Measurements from ENCODE around the gene CUZD1.

Gene CUZD1

GRCh38 chr10:122855745-122856144 is 10.1 kb upstream of the CUZD1 start:
- DNase-seq (ENCODE audit: low read depth) = no peak

- no peak for DNase-seq (ENCODE audit: low read depth)
Measured at GRCh38 chr10:122854648-122855047, 9.0 kb upstream of the CUZD1 start.

- no peak for DNase-seq (ENCODE audit: low read depth)
Measured at GRCh38 chr10:122853665-122854313, 8.1 kb upstream of the CUZD1 start.

- DNase-seq (ENCODE audit: low read depth) = no peak
Measured at GRCh38 chr10:122852261-122852660, 6.6 kb upstream of the CUZD1 start.

- DNase-seq (ENCODE audit: low read depth) = no peak
Measured at GRCh38 chr10:122850705-122851640, 5.3 kb upstream of the CUZD1 start.

GRCh38 chr10:122849900-122850605 is 4.4 kb upstream of the CUZD1 start:
- no peak for DNase-seq (ENCODE audit: low read depth)

- DNase-seq (ENCODE audit: low read depth) = no peak
Measured at GRCh38 chr10:122849090-122849489, 3.4 kb upstream of the CUZD1 start.

GRCh38 chr10:122847782-122848604 is 2.3 kb upstream of the CUZD1 start:
- DNase-seq (ENCODE audit: low read depth) = no peak

GRCh38 chr10:122844146-122844545 is 1.5 kb downstream of the CUZD1 start:
- no peak for DNase-seq (ENCODE audit: low read depth)

- no peak for DNase-seq (ENCODE audit: low read depth)
Measured at GRCh38 chr10:122841569-122841968, 4.1 kb downstream of the CUZD1 start.

GRCh38 chr10:122839505-122839904 is 6.2 kb downstream of the CUZD1 start:
- DNase-seq (ENCODE audit: low read depth) = no peak

- no peak for DNase-seq (ENCODE audit: low read depth)
Measured at GRCh38 chr10:122838880-122839279, 6.8 kb downstream of the CUZD1 start.

- no peak for DNase-seq (ENCODE audit: low read depth)
Measured at GRCh38 chr10:122835908-122836307, 9.7 kb downstream of the CUZD1 start.

GRCh38 chr10:122830965-122831353 is 14.7 kb downstream of the CUZD1 start:
- DNase-seq (ENCODE audit: low read depth) = no peak

GRCh38 chr10:122830273-122830964 is 15.2 kb downstream of the CUZD1 start:
- DNase-seq (ENCODE audit: low read depth) = no peak

- no peak for DNase-seq (ENCODE audit: low read depth)
Measured at GRCh38 chr10:122829454-122829853, 16.2 kb downstream of the CUZD1 start.

- no peak for DNase-seq (ENCODE audit: low read depth)
Measured at GRCh38 chr10:122828716-122829255, 16.9 kb downstream of the CUZD1 start.

GRCh38 chr10:122827302-122827701 is 18.4 kb downstream of the CUZD1 start:
- DNase-seq (ENCODE audit: low read depth) = no peak

- DNase-seq (ENCODE audit: low read depth) = no peak
Measured at GRCh38 chr10:122822973-122823690, 22.5 kb downstream of the CUZD1 start.

- no peak for DNase-seq (ENCODE audit: low read depth)
Measured at GRCh38 chr10:122821808-122822207, 23.8 kb downstream of the CUZD1 start.
